ENCODE data around the gene IFT88.

GRCh38 chr13:20521364-20522115 lies 45.4 kb upstream of the IFT88 start:
- TF ChIP-seq CTCF (IDR thresholded peaks at IDR 0.05), result no peak
- no peak for TF ChIP-seq POLR2AphosphoS5 (IDR thresholded peaks at IDR 0.05)
